Hematopoietic multipotent progenitor cell treated with erythropoietin and hydrocortisone succinate and interleukin-3 and kit ligand, for 17 days (in vitro differentiated cells): ENCODE results near the gene ACBD4.

Experiments used
- DNase-seq: peaks from one replicate; pipeline ENCODE4 v3.0.0-alpha.2; 2015; ENCODE audit warnings: low spot score

ACBD4 gene

DNA sequence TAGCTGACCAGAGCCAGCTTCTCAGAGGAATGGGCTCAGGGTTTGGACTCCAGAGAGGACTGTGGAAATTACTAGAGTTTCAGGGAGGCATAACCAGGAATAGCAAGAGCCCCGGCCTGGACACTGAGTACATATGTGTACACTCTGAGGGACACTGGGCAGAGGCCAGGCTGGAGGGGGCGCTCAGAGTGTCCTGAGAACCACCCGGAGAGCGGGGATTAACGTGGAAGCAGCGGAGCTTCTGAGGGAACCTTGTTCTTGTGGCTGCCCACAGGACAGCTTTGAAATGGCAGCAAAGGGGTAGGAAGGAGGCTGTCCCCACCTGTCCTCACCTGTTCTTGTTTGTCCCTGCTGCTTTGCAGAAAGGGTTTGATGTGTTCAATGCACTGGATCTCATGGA is 31.0 kb upstream of the ACBD4 start:
- no peak for DNase-seq

- no peak for DNase-seq
Measured at GRCh38 chr17:45104907-45105624, 30.4 kb upstream of the ACBD4 start.

DNA sequence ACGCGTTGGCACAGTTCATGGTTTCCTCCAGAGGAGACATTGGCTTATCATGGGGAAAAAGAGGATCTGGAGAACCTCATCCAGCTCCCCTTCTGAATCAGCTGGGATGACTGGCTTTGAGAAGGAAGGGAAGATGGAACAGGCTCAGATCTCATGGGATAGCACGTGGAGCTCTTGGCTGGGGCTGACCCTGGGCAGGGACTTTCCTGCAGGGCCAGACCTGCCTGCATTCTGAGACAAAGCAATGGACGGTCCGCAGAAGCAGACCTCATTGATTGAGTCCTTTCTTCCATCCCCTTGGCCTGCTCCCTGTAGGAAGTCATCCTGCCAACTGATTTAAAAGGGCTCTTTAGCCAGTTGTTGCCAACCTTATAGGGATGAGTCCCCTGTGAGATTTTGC is 29.4 kb upstream of the ACBD4 start:
- no peak for DNase-seq

- DNase-seq: no peak
Measured at GRCh38 chr17:45106582-45106981, 28.9 kb upstream of the ACBD4 start.

DNA sequence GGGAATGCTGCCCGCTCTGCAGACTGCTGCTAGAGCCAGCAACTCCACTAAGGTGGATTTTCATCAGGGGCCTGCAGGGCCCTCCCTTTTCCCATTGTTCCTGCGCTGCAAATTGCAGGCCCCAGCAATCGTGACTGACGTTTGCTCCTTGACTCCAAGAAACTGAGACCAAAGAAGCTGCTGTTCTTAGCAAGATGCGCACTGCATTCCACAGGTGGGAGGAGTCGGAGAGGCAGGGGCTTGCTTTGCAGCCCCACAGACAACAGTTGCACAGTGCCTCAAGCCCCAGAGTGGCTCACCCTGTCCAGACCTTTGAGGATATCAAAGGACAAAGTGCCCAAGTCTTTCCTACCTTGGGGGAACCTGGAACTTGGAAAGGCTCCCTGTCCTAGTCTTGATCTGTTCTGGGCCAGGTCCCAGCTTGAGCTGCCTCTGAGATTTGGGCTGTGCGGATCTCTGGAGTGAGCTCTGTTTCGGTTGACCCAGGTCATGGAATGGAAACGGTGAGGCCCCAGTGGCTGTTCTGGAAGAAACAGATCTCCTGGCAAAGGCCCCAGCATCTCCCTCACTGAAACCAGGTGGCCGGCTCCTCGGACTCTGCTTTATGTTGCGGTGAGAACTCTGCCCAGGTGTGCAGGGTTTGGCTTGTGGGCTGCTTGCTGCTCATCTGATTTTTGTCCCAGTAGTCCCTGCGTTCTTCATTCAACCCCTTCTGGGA is 28.0 kb upstream of the ACBD4 start:
- no peak for DNase-seq

DNA sequence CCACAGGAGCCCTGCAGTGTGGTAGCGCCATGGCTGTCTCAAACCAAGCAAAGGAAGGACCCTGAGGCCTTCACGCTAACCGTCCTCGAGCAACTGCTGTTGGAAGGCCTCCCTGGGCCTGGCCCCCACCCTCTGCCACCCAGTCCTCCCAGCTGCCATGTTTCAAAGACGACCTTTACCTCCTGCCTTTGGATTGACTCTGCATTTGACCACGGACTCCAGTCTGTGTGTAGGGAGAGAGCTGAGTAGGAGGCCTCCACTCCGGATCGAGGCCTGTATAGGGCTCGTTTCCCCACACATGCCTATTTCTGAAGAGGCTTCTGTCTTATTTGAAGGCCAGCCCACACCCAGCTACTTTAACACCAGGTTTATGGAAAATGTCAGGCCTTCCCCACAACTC is 27.4 kb upstream of the ACBD4 start:
- DNase-seq: no peak

- no peak for DNase-seq
Measured at GRCh38 chr17:45108595-45109521, 26.6 kb upstream of the ACBD4 start.

DNA sequence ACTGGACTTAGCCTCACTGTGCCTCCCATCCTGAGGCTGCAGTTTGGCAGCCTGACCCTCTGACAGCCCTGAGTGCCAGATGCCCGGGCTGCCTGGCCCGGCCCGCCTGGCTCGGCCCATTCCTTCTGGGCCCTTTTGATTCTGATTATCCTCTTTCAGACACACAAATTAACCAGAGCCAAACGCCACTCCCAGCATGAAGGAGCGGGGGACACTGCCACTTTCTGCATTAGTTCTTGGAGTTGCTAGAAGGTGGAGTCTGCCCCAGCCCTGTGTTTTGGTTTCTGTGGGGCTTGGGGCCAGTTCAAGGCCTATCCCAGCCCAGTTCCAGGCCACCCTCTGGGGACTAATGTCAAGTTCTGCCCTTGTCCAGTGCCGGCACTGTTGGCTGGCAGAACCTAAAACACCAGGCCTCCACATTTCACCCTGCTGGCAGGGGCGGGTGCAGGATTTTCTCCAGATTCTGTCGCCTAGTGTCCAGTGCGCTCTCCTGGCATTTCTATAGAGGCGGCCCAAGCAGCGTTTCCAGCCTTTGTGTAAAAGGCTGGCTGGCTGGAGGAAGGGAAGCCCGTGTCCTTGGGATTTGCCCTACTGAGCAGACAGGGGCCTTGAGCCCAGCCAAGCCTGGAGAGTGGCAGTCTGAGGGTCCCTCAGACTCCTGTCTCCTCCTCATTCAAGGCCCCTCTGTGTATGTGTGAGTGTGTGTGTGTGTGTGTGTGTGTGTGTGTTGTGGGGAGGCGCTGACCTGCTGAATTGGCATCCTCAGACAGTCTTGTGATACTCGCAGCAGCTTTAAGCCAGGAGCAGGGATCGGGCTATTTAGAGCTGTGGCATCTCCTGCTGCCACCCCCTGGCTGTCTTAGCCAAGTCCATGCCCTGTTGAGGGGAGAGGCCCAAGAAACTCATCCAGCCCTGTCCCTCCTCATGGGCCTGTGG is 24.5 kb upstream of the ACBD4 start:
- DNase-seq: no peak

GRCh38 chr17:45111850-45112249 is 23.6 kb upstream of the ACBD4 start:
- no peak for DNase-seq

DNA sequence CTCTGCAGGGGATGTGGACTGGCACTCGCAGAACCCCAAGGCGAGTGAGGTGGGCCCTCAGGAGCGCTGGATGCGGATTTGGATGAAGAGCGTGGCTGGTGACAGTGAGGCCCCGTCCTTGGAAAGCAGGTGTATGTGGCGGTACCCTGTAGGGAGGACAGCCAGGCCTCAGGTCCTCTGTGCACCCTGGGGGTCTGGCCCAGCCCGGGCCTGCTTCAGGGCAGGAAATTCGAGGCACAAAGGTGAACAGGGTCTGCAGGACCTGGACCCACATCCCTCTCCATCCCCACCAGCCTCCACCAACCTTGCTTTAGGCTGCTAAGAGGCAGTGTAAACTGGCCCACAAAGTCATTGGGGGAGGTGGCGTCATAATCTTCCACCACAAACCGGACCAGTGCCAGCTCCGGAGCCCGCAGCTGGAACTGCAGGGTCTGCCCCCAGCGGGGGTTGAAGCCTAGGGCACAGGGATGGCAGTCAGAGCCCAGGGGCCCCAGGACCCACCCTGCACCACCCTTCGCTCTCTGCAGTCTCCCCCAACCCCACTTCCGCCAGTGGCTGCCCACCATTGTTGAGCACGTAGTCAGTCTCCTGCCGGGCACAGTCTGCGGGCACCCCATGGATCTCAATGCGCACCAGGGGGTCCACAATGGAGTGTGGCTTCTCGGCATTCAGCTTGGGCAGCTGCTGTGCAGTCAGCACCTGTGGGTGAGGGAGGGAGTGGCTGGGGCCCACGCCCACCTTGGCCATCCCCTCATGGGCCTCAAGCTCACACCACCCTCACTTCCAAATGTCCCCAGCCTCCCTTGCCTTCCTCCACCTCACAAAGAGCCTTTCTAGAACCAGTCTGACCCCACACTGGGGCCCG is 22.7 kb upstream of the ACBD4 start:
- no peak for DNase-seq

DNA sequence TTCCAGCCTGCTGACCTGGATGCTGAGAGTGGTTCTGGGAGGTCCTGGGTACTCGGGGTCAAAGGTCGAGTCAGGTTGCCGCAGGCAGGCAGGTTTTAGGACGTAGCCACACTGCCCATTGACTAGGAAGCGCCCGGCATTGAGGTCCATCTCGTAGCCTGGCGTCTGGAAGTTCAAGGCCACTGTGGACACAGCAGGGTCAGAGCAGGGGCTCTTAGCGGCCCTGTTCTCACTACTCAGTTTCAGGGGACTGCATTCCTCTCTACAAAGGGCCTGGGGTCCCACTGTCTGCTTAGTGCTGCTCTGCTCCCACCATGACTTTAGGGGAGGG is 22.1 kb upstream of the ACBD4 start:
- no peak for DNase-seq

DNA sequence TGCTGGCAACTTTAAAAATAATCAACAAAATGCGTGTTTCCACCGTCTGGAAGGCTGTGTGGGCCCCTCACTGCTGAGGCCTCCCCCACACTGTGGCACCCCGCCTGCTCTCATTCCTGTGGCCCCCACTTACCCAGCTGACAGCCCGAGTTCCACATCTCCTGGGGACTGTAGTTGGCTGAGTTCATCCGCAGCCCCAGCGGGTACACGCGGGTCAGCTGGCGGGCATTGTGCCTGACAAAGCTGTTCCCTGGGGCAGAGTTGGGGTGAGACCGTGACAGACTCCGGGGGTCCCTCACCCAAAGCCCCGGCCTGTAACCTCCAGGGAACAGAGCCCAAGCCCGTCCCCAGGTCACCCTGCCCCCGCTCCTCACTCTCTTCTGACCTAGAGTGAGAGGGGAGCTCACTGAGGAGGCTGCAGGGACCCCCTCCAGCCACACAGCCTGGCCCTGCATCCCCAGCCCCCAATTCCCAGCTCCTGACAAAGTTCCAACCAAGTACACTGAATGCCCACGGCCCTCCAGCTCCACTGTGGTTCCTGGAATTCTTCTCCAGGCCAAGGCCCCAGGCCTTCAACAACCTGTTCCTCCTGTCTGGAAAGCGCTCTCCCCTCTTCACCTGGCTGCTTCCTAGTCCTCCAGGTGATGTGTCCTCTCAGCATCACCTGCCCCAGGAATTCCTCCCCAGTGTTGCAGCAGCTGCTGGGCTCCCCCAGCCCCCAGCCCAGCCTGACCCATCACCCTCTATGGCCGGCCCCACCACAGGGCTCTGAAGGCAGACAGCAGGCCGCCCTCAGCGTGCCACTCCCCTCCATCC is 21.2 kb upstream of the ACBD4 start:
- DNase-seq: no peak

GRCh38 chr17:45115015-45115625 is 20.4 kb upstream of the ACBD4 start:
- no peak for DNase-seq

DNA sequence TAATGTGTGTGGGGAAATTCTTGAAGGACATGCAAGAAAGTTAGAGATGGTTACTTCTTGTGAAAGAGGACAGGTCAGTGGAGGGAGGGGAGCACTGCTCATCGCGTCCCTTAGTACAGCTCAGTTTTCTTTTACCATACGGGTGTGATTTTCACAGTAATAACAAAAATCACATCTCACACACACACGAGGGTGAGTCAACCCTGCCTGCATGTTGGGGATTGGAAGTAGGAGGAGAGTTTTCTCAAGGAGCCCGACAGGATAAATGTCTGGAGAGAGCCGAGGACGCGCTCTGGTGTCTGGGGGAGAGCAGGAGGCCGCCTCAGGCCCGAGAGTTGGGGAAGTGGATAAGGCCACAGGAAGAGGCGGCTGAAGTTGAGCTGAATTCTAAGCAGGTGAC is 19.6 kb upstream of the ACBD4 start:
- no peak for DNase-seq

- DNase-seq: no peak
Measured at GRCh38 chr17:45116434-45117016, 19.0 kb upstream of the ACBD4 start.

DNA sequence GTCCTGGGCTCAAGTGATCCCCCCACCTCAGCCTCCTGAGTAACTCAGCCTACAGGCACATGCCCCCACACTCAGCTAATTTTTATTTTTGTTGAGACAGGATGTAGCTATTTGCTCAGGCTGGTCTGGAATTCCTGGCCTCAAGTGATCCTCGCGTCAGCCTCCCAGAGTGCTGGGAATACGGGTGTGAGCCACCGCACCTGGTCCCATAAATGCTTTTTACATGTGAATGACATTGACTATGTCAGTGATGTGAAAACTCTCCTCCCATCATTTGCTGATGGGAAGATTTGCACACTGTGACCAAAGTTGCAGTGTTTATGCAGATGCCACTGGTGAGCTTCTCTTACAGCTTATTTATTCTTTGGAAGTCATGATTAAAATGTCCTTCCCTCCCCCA is 18.2 kb upstream of the ACBD4 start:
- DNase-seq: no peak

GRCh38 chr17:45117848-45118646 is 17.4 kb upstream of the ACBD4 start:
- DNase-seq: no peak

DNA sequence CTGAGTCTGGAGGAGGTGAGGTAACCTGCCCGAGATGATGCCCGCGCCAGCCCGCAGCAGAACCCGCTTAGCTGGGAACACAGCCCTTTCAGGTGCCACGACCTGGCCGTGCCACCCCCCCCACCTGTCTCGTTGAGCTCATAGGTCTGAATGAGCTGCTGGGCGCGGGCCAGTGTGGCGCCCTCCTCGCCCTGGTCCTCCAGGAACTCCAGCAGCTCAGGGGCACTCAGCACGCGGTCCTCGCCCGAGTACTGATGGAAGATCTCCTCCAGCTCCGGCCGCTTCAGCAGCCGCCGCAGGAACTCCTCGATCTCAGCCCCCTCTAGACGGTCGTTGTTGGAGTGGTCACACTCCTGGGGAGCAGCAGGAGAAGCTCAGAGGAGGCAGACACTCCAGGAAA is 16.8 kb upstream of the ACBD4 start:
- DNase-seq: no peak
